ENCODE results near the gene MARS2. TPM values are rescaled to one million over a fixed set of nuclear protein-coding genes. Genes with fewer than 3 reads are reported as not detected.
"Not testable (repeated sequence)": the region's sequence is repeated elsewhere in the genome, so short reads cannot be mapped to it uniquely, and the experiment has no call there.

MARS2 gene
- total RNA-seq, 2 donors from 2014 or later = 10.4 to 13.4 TPM

- not testable (repeated sequence) for H3K9me3 ChIP-seq (ENCODE audit: control insufficient read depth, low read length); H3K36me3 ChIP-seq (ENCODE audit: control insufficient read depth, insufficient read depth, low read length); H3K4me1 ChIP-seq (ENCODE audit: control insufficient read depth, insufficient read depth, low read length); H3K4me3 ChIP-seq (ENCODE audit: low read length); H3K27me3 Mint-ChIP-seq (ENCODE audit: insufficient read depth); H3K27me3 ChIP-seq (ENCODE audit: control insufficient read depth, insufficient read depth, low read length, poor library complexity, severe bottlenecking); DNase-seq; H3K27ac Mint-ChIP-seq; H3K4me3 Mint-ChIP-seq; H3K4me1 Mint-ChIP-seq; H3K9ac ChIP-seq (ENCODE audit: extremely low read depth, low read length, poor library complexity, severe bottlenecking); H3K27ac ChIP-seq (ENCODE audit: low read depth, low read length)
- Mint-ChIP-seq H3K9me3 (peaks cover 36% of the 10 kb centered on the region), H3K36me3 (ENCODE audit: low read depth) (peaks cover 19% of the 10 kb centered on the region)
- 93% methylated on average over 17 of the region's 29 CpGs; no CpG with 5 or more reads in 1 of the 2 experiments for WGBS, 2 experiments (ENCODE audit: insufficient coverage in 1 of 2, insufficient read length in 1 of 2)
Measured at GRCh38 chr2:197696571-197696970, 8.6 kb upstream of the MARS2 start.

DNA sequence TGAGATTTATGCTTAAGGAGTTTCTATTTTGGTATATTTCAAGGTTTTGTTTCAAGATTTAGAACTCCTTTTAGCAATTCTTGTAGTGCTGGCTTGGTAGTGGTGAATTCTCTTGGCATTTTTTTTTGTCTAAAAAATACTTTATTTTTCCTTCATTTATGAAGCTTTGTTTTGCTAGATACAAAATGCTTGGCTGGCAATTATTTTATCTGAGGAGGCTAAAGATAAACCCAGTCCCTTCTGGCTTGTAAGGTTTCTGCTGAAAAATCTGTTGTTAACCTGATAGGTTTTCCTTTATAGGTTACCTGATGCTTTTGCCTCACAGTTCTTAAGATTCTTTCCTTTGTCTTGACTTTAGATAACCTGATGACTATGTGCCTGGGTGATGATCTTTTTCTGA lies 5.4 kb upstream of the MARS2 start:
- not testable (repeated sequence) for H3K27me3 ChIP-seq (ENCODE audit: control insufficient read depth, insufficient read depth, low read length, poor library complexity, severe bottlenecking); H3K4me3 Mint-ChIP-seq; H3K4me1 ChIP-seq (ENCODE audit: control insufficient read depth, insufficient read depth, low read length); H3K36me3 ChIP-seq (ENCODE audit: control insufficient read depth, insufficient read depth, low read length); H3K4me1 Mint-ChIP-seq; H3K9me3 ChIP-seq (ENCODE audit: control insufficient read depth, low read length); H3K9ac ChIP-seq (ENCODE audit: extremely low read depth, low read length, poor library complexity, severe bottlenecking); H3K27me3 Mint-ChIP-seq (ENCODE audit: insufficient read depth); H3K27ac Mint-ChIP-seq; DNase-seq; H3K27ac ChIP-seq (ENCODE audit: low read depth, low read length); H3K4me3 ChIP-seq (ENCODE audit: low read length)
- H3K36me3 Mint-ChIP-seq (ENCODE audit: low read depth) = peaks cover 14% of the 10 kb centered on the region
- peaks cover 21% of the 10 kb centered on the region for H3K9me3 Mint-ChIP-seq

GRCh38 chr2:197700960-197701359 lies 4.2 kb upstream of the MARS2 start:
- H3K4me3 ChIP-seq (ENCODE audit: low read length) = no peak overlapping the region
- DNase-seq = no peak
- Mint-ChIP-seq H3K27me3 (ENCODE audit: insufficient read depth) (no peaks in the 10 kb centered on the region), H3K36me3 (ENCODE audit: low read depth) (peaks cover 10% of the 10 kb centered on the region), H3K9me3 (peaks cover 16% of the 10 kb centered on the region), H3K4me1 (no peaks in the 10 kb centered on the region), H3K27ac (peak overlapping the region; percentile 26), H3K4me3 (no peak overlapping the region)
- H3K27me3 ChIP-seq (ENCODE audit: control insufficient read depth, insufficient read depth, low read length, poor library complexity, severe bottlenecking) = no peaks in the 10 kb centered on the region
- no peaks in the 10 kb centered on the region for H3K36me3 ChIP-seq (ENCODE audit: control insufficient read depth, insufficient read depth, low read length)
- no peak overlapping the region for H3K9ac ChIP-seq (ENCODE audit: extremely low read depth, low read length, poor library complexity, severe bottlenecking)
- H3K4me1 ChIP-seq (ENCODE audit: control insufficient read depth, insufficient read depth, low read length) = no peaks in the 10 kb centered on the region
- TF ChIP-seq CTCF (conservative IDR thresholded peaks at IDR 0.05) = peak; percentile 11
- WGBS, 2 experiments (ENCODE audit: insufficient coverage in 1 of 2, insufficient read length in 1 of 2) = 91% methylated on average over 3 of the region's 3 CpGs; no CpG with 5 or more reads in 1 of the 2 experiments
- no peak overlapping the region for H3K27ac ChIP-seq (ENCODE audit: low read depth, low read length)
- no peaks in the 10 kb centered on the region for H3K9me3 ChIP-seq (ENCODE audit: control insufficient read depth, low read length)

DNA sequence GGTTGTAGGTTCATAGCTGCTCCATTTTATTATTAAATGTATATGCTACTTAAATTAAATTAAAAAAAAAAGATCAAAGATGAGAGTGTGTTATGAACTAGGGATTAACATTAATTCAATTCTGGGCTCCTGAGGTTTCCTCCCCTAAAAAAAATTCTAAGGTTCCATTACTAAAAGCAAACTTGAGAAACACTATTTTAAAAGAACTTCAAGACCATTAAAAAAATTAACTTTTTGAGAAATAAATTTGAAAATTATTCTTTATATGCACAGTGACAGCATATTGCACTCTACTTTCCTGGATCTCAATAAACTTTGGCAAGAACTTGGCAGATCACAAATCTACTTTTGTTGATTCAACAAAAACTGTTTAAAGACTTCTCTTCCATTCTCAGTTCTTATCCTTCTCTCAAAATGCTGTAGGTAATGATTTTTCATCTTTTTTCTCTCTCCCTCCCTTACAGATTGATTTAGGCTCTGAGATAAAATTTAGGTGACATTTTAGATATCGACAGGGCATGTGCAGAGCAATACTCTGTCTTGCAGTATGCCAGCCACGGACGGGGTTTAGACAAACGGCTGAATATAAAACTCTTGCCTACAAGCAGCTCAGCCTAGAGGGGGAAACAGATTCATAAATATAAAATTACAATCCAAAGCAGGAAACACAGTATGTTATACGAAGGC lies 592 bp upstream of the MARS2 start:
- H3K27ac ChIP-seq (ENCODE audit: low read depth, low read length) = peak overlapping the region; percentile 62
- H3K27me3 ChIP-seq (ENCODE audit: control insufficient read depth, insufficient read depth, low read length, poor library complexity, severe bottlenecking) = no peaks in the 10 kb centered on the region
- TF ChIP-seq CTCF (conservative IDR thresholded peaks at IDR 0.05) = no peak
- H3K9me3 ChIP-seq (ENCODE audit: control insufficient read depth, low read length) = no peaks in the 10 kb centered on the region
- no peaks in the 10 kb centered on the region for H3K9me3 Mint-ChIP-seq
- no peaks in the 10 kb centered on the region for H3K36me3 Mint-ChIP-seq (ENCODE audit: low read depth)
- H3K9ac ChIP-seq (ENCODE audit: extremely low read depth, low read length, poor library complexity, severe bottlenecking) = peak overlapping the region; percentile 69
- H3K4me1 ChIP-seq (ENCODE audit: control insufficient read depth, insufficient read depth, low read length) = no peaks in the 10 kb centered on the region
- peaks cover 27% of the 10 kb centered on the region for H3K4me1 Mint-ChIP-seq
- peaks cover under 1% of the 10 kb centered on the region for H3K36me3 ChIP-seq (ENCODE audit: control insufficient read depth, insufficient read depth, low read length)
- no peaks in the 10 kb centered on the region for H3K27me3 Mint-ChIP-seq (ENCODE audit: insufficient read depth)
- peak overlapping the region; percentile 88 for H3K4me3 Mint-ChIP-seq
- no peak for DNase-seq
- peak overlapping the region; percentile 96 for H3K4me3 ChIP-seq (ENCODE audit: low read length)
- WGBS, 2 experiments (ENCODE audit: insufficient coverage in 1 of 2, insufficient read length in 1 of 2) = 0 to 3% methylated on average over 1 to 5 of the region's 5 CpGs
- H3K27ac Mint-ChIP-seq = peak overlapping the region; percentile 94

All from endodermal cell (in vitro differentiated cells).